Measurements from ENCODE around the gene KRT10. TPM values are rescaled to one million over a fixed set of nuclear protein-coding genes. Genes with fewer than 3 reads are reported as not detected.

KRT10 gene
- polyA plus RNA-seq, 1 of the 3 experiments (the other 2 are of a cell fraction) = 31.6 TPM

DNA sequence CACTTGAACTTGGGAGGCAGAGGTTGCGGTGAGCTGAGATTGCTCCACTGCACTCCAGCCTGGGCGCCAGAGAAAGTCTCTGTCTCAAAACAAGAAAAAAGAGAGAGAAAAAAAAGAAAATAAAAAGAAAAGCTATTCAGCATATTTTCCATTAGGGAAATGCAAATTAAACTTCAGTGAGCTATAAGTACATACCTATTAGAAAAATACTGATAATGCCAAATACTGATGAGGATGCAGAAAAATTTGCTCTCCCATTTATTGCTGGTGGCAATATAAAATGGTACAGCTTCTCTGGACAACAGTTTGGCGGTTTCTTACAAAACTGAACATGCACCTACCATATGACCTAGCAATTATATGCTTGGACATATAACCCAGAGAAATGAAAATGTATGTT, 9.8 kb downstream of the KRT10 start:
- no peak for DNase-seq
- H3K4me3 ChIP-seq (ENCODE audit: low read depth in 2 of 2, low read length in 1 of 2) = no peak overlapping the region
- no peaks in the 10 kb centered on the region for H3K9me2 ChIP-seq
- 20% methylated on average over 3 of the region's 3 CpGs for WGBS (ENCODE audit: low lambda C conversion rate)
- no peak overlapping the region for H3K4me2 ChIP-seq
- POLR2A ChIA-PET = no interaction called here
- H4K20me1 ChIP-seq (ENCODE audit: insufficient read depth) = no peaks in the 10 kb centered on the region
- H3K4me1 ChIP-seq (ENCODE audit: control insufficient read depth in 1 of 2, insufficient read depth in 2 of 2, low read depth in 1 of 2, low read length in 1 of 2) = no peaks in the 10 kb centered on the region; a peak in 1 of 4 replicates
- H3K27ac ChIP-seq (ENCODE audit: low read depth in 2 of 2, low read length in 1 of 2) = no peak overlapping the region
- H3F3A ChIP-seq (replicated peaks; ENCODE audit: insufficient read depth) = peaks cover 7% of the 10 kb centered on the region
- peaks cover 8 to 12% of the 10 kb centered on the region in 2 experiments for H3K36me3 ChIP-seq (replicated peaks in 1 of 2; ENCODE audit: control insufficient read depth in 1 of 2, insufficient read depth in 2 of 2, low read length in 1 of 2)
- no peaks in the 10 kb centered on the region; the same call in 1 of the 2 replicates for H3K79me2 ChIP-seq (ENCODE audit: insufficient read depth)
- CTCF ChIA-PET = no interaction called here
- H3K27me3 ChIP-seq (ENCODE audit: insufficient read depth) = peaks cover 25% of the 10 kb centered on the region; the same call in 1 of the 2 replicates
- no peak overlapping the region for H3K9ac ChIP-seq
- no peak overlapping the region for H2AFZ ChIP-seq (ENCODE audit: low read depth)
- TF ChIP-seq JUND (IDR thresholded peaks at IDR 0.05) (no peak), ELF1 (IDR thresholded peaks at IDR 0.05) (no peak), SIN3A (IDR thresholded peaks at IDR 0.05; ENCODE audit: borderline replicate concordance, low read depth, low read length) (no peak), MXI1 (IDR thresholded peaks at IDR 0.05; ENCODE audit: low read depth, low read length) (no peak), RAD21 (IDR thresholded peaks at IDR 0.05; ENCODE audit: low read length) (no peak), POLR2AphosphoS5 (IDR thresholded peaks at IDR 0.05; ENCODE audit: low read depth, low read length) (no peak), SMC3 (IDR thresholded peaks at IDR 0.05; ENCODE audit: low read depth, low read length) (no peak), FOSL2 (IDR thresholded peaks at IDR 0.05; ENCODE audit: borderline replicate concordance, low read depth) (no peak), TCF12 (IDR thresholded peaks at IDR 0.05) (no peak), YY1 (IDR thresholded peaks at IDR 0.05; ENCODE audit: low read depth) (no peak)
- TF ChIP-seq, protein P1, sequence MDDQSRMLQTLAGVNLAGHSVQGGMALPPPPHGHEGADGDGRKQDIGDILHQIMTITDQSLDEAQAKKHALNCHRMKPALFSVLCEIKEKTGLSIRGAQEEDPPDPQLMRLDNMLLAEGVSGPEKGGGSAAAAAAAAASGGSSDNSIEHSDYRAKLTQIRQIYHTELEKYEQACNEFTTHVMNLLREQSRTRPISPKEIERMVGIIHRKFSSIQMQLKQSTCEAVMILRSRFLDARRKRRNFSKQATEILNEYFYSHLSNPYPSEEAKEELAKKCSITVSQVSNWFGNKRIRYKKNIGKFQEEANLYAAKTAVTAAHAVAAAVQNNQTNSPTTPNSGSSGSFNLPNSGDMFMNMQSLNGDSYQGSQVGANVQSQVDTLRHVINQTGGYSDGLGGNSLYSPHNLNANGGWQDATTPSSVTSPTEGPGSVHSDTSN (IDR thresholded peaks at IDR 0.05) = no peak
- TF ChIP-seq, protein P2, sequence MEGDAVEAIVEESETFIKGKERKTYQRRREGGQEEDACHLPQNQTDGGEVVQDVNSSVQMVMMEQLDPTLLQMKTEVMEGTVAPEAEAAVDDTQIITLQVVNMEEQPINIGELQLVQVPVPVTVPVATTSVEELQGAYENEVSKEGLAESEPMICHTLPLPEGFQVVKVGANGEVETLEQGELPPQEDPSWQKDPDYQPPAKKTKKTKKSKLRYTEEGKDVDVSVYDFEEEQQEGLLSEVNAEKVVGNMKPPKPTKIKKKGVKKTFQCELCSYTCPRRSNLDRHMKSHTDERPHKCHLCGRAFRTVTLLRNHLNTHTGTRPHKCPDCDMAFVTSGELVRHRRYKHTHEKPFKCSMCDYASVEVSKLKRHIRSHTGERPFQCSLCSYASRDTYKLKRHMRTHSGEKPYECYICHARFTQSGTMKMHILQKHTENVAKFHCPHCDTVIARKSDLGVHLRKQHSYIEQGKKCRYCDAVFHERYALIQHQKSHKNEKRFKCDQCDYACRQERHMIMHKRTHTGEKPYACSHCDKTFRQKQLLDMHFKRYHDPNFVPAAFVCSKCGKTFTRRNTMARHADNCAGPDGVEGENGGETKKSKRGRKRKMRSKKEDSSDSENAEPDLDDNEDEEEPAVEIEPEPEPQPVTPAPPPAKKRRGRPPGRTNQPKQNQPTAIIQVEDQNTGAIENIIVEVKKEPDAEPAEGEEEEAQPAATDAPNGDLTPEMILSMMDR (IDR thresholded peaks at IDR 0.05) = no peak
- TF ChIP-seq, protein P3, sequence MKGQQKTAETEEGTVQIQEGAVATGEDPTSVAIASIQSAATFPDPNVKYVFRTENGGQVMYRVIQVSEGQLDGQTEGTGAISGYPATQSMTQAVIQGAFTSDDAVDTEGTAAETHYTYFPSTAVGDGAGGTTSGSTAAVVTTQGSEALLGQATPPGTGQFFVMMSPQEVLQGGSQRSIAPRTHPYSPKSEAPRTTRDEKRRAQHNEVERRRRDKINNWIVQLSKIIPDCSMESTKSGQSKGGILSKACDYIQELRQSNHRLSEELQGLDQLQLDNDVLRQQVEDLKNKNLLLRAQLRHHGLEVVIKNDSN (IDR thresholded peaks at IDR 0.05; ENCODE audit: borderline replicate concordance, low read depth) = no peak
- TF ChIP-seq, protein P4, sequence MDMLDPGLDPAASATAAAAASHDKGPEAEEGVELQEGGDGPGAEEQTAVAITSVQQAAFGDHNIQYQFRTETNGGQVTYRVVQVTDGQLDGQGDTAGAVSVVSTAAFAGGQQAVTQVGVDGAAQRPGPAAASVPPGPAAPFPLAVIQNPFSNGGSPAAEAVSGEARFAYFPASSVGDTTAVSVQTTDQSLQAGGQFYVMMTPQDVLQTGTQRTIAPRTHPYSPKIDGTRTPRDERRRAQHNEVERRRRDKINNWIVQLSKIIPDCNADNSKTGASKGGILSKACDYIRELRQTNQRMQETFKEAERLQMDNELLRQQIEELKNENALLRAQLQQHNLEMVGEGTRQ (IDR thresholded peaks at IDR 0.05; ENCODE audit: borderline replicate concordance, low read depth, low read length) = no peak
- TF ChIP-seq, protein P5, sequence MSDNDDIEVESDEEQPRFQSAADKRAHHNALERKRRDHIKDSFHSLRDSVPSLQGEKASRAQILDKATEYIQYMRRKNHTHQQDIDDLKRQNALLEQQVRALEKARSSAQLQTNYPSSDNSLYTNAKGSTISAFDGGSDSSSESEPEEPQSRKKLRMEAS (IDR thresholded peaks at IDR 0.05; ENCODE audit: low read depth) = no peak
- TF ChIP-seq, protein P6, sequence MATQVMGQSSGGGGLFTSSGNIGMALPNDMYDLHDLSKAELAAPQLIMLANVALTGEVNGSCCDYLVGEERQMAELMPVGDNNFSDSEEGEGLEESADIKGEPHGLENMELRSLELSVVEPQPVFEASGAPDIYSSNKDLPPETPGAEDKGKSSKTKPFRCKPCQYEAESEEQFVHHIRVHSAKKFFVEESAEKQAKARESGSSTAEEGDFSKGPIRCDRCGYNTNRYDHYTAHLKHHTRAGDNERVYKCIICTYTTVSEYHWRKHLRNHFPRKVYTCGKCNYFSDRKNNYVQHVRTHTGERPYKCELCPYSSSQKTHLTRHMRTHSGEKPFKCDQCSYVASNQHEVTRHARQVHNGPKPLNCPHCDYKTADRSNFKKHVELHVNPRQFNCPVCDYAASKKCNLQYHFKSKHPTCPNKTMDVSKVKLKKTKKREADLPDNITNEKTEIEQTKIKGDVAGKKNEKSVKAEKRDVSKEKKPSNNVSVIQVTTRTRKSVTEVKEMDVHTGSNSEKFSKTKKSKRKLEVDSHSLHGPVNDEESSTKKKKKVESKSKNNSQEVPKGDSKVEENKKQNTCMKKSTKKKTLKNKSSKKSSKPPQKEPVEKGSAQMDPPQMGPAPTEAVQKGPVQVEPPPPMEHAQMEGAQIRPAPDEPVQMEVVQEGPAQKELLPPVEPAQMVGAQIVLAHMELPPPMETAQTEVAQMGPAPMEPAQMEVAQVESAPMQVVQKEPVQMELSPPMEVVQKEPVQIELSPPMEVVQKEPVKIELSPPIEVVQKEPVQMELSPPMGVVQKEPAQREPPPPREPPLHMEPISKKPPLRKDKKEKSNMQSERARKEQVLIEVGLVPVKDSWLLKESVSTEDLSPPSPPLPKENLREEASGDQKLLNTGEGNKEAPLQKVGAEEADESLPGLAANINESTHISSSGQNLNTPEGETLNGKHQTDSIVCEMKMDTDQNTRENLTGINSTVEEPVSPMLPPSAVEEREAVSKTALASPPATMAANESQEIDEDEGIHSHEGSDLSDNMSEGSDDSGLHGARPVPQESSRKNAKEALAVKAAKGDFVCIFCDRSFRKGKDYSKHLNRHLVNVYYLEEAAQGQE (IDR thresholded peaks at IDR 0.05; ENCODE audit: low read depth, low read length) = no peak
- TF ChIP-seq, protein P7, sequence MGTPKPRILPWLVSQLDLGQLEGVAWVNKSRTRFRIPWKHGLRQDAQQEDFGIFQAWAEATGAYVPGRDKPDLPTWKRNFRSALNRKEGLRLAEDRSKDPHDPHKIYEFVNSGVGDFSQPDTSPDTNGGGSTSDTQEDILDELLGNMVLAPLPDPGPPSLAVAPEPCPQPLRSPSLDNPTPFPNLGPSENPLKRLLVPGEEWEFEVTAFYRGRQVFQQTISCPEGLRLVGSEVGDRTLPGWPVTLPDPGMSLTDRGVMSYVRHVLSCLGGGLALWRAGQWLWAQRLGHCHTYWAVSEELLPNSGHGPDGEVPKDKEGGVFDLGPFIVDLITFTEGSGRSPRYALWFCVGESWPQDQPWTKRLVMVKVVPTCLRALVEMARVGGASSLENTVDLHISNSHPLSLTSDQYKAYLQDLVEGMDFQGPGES (IDR thresholded peaks at IDR 0.05; ENCODE audit: low read depth, low read length) = no peak
- no peaks in the 10 kb centered on the region for H3K9me3 ChIP-seq

All from SK-N-SH (cell line).